Activated CD8-positive, alpha-beta memory T cell treated with anti-CD3 and anti-CD28 coated beads for 48 hours (primary cell): ENCODE results near the gene CCNYL1.
"Not testable (repeated sequence)": the region's sequence is repeated elsewhere in the genome, so short reads cannot be mapped to it uniquely, and the experiment has no call there.

Experiments
- DNase-seq, 3 experiments: peaks; one replicate each; pipeline ENCODE4 v3.0.0-alpha.2; 2020; ENCODE audit warnings: low read depth in 2 of 3, low spot score in 2 of 3

Gene CCNYL1

GRCh38 chr2:207710814-207711740, at the start of gene CCNYL1:
Gene CCNYL1 (plus strand): TSS chr2:207711640. CDS start chr2:207711897, 257 bp downstream.
- peak; percentile 79 to 93 (median 92) for DNase-seq

- DNase-seq: no peak
These were observed 49.2 kb upstream of the CCNYL1 start for GRCh38 chr2:207662203-207662602.

- no peak for DNase-seq
These were observed 47.4 kb upstream of the CCNYL1 start for GRCh38 chr2:207663870-207664545.

- DNase-seq: no peak
These were observed 40.6 kb upstream of the CCNYL1 start for GRCh38 chr2:207670887-207671286.

- no peak for DNase-seq
These were observed 38.0 kb upstream of the CCNYL1 start for GRCh38 chr2:207673431-207673830.

GRCh38 chr2:207674266-207674774, 37.1 kb upstream of the CCNYL1 start:
- DNase-seq: no peak

GRCh38 chr2:207674826-207675225, 36.6 kb upstream of the CCNYL1 start:
- no peak for DNase-seq

GRCh38 chr2:207676827-207677354, 34.5 kb upstream of the CCNYL1 start:
- DNase-seq: no peak

- DNase-seq: no peak
These were observed 30.0 kb upstream of the CCNYL1 start for GRCh38 chr2:207681431-207681830.

GRCh38 chr2:207682557-207682956, 28.9 kb upstream of the CCNYL1 start:
- DNase-seq: no peak

GRCh38 chr2:207683438-207683837, 28.0 kb upstream of the CCNYL1 start:
- no peak for DNase-seq

- no peak for DNase-seq
These were observed 27.4 kb upstream of the CCNYL1 start for GRCh38 chr2:207683879-207684627.

- no peak for DNase-seq
These were observed 24.6 kb upstream of the CCNYL1 start for GRCh38 chr2:207686812-207687211.

GRCh38 chr2:207688597-207688996, 22.8 kb upstream of the CCNYL1 start:
- DNase-seq: no peak

- DNase-seq: not testable (repeated sequence)
These were observed 20.5 kb upstream of the CCNYL1 start for GRCh38 chr2:207690845-207691461.

GRCh38 chr2:207692206-207693065, 19.0 kb upstream of the CCNYL1 start:
- no peak for DNase-seq

- DNase-seq: no peak
These were observed 17.7 kb upstream of the CCNYL1 start for GRCh38 chr2:207693641-207694249.

GRCh38 chr2:207694811-207695281, 16.6 kb upstream of the CCNYL1 start:
- DNase-seq: no peak

GRCh38 chr2:207695293-207695692, 16.1 kb upstream of the CCNYL1 start:
- DNase-seq: no peak
